Activated CD4-positive, alpha-beta T cell treated with anti-CD3 and anti-CD28 coated beads, Interleukin-2, amount 10 ng/mL, durations not matched to agents 7 days and 5 days (primary cell): Measurements from ENCODE around the gene SUPT20HL1. TPM values are rescaled to one million over a fixed set of nuclear protein-coding genes. Genes with fewer than 3 reads are reported as not detected.
A peak's percentile ranks its signal among the peaks of the same experiment; 100 is the strongest.

ENCODE experiments used
- CTCF ChIA-PET: fragments of 350-600 bp; sonication (Branson Sonifier 250); formaldehyde crosslinking; loops from one replicate; lab custom pipeline; 2021; ENCODE audit warnings: antibody characterized with exemption; lab: Charles Lee
- POLR2A ChIA-PET: fragments of 350-600 bp; sonication (Branson Sonifier 250); formaldehyde crosslinking; loops from one replicate; lab custom pipeline; 2021; ENCODE audit warnings: antibody characterized with exemption; lab: Charles Lee
- DNase-seq: peaks from one replicate; pipeline ENCODE4 v3.0.0-alpha.2; 2020
- H3K27ac Mint-ChIP-seq: one replicate; pipeline ENCODE4 v1.8.0; 2021; ENCODE audit warnings: mild to moderate bottlenecking, moderate library complexity, mixed read lengths
- H3K27me3 Mint-ChIP-seq: one replicate; pipeline ENCODE4 v1.8.0; 2021; ENCODE audit warnings: mixed read lengths
- H3K36me3 Mint-ChIP-seq: one replicate; pipeline ENCODE4 v1.8.0; 2021; ENCODE audit warnings: low read depth, mixed read lengths
- H3K4me1 Mint-ChIP-seq: one replicate; pipeline ENCODE4 v1.8.0; 2021; ENCODE audit warnings: mixed read lengths
- H3K4me3 Mint-ChIP-seq: one replicate; pipeline ENCODE4 v1.8.0; 2021; ENCODE audit warnings: mild to moderate bottlenecking, moderate library complexity, mixed read lengths
- H3K9me3 Mint-ChIP-seq: one replicate; pipeline ENCODE4 v1.8.0; 2021; ENCODE audit warnings: mixed read lengths
- total RNA-seq, 2 experiments: library from RNA; stranded (reverse); gene quantifications; one replicate each; pipeline ENCODE4 v1.2.3, GENCODE V29; 2021

SUPT20HL1 gene
- total RNA-seq, 2 experiments from 2014 or later = not detected

GRCh38 chrX:24391389-24391788 is 30.9 kb downstream of the SUPT20HL1 start:
- POLR2A ChIA-PET = no interaction called here
- Mint-ChIP-seq H3K4me1 (peaks cover 5% of the 10 kb centered on the region), H3K9me3 (no peaks in the 10 kb centered on the region), H3K27ac (no peak overlapping the region), H3K4me3 (no peak overlapping the region), H3K36me3 (no peaks in the 10 kb centered on the region), H3K27me3 (peaks cover 6% of the 10 kb centered on the region)
- CTCF ChIA-PET = no interaction called here
- DNase-seq = no peak

- POLR2A ChIA-PET = no interaction called here
- peaks cover 5% of the 10 kb centered on the region for H3K4me1 Mint-ChIP-seq
- CTCF ChIA-PET = no interaction called here
- DNase-seq = no peak
- H3K27me3 Mint-ChIP-seq = peaks cover 6% of the 10 kb centered on the region
- H3K9me3 Mint-ChIP-seq = no peaks in the 10 kb centered on the region
- no peaks in the 10 kb centered on the region for H3K36me3 Mint-ChIP-seq
- H3K4me3 Mint-ChIP-seq = no peak overlapping the region
- no peak overlapping the region for H3K27ac Mint-ChIP-seq
Measured at GRCh38 chrX:24391843-24392242, 31.4 kb downstream of the SUPT20HL1 start.

GRCh38 chrX:24392709-24393108 is 32.3 kb downstream of the SUPT20HL1 start:
- Mint-ChIP-seq H3K27ac (no peak overlapping the region), H3K27me3 (peaks cover 1% of the 10 kb centered on the region)
- CTCF ChIA-PET = interaction anchor here (0.7 kb wide), 1 partner anchor 89 kb away, joined by 3 read pairs; no protein-coding TSS in a partner anchor

GRCh38 chrX:24395775-24396174 is 35.3 kb downstream of the SUPT20HL1 start:
- DNase-seq = peak; percentile 58
- POLR2A ChIA-PET = interaction anchor here (0.6 kb wide), 1 partner anchor 111 kb away, joined by 5 read pairs; no protein-coding TSS in a partner anchor
- H3K4me1 Mint-ChIP-seq = peaks cover 5% of the 10 kb centered on the region
- H3K36me3 Mint-ChIP-seq = no peaks in the 10 kb centered on the region
- no peak overlapping the region for H3K27ac Mint-ChIP-seq
- no peaks in the 10 kb centered on the region for H3K9me3 Mint-ChIP-seq
- CTCF ChIA-PET = interaction anchor here (0.9 to 3.0 kb wide), 7 partner anchors 10 to 166 kb away, joined by 3 to 21 read pairs (median 4); no protein-coding TSS in a partner anchor
- H3K27me3 Mint-ChIP-seq = peaks cover 1% of the 10 kb centered on the region
- no peak overlapping the region for H3K4me3 Mint-ChIP-seq

More at GRCh38 chrX:24392709-24393108, 32.3 kb downstream of the SUPT20HL1 start:
- peaks cover 5% of the 10 kb centered on the region for H3K4me1 Mint-ChIP-seq
- no peaks in the 10 kb centered on the region for H3K9me3 Mint-ChIP-seq
- POLR2A ChIA-PET = no interaction called here
- H3K36me3 Mint-ChIP-seq = no peaks in the 10 kb centered on the region
- no peak for DNase-seq
- no peak overlapping the region for H3K4me3 Mint-ChIP-seq

- DNase-seq = no peak
- ChIA-PET POLR2A (interaction anchor here (0.6 kb wide), 1 partner anchor 110 kb away, joined by 5 read pairs; no protein-coding TSS in a partner anchor), CTCF (interaction anchor here (0.9 to 3.0 kb wide), 7 partner anchors 10 to 165 kb away, joined by 3 to 21 read pairs (median 4); no protein-coding TSS in a partner anchor)
- no peaks in the 10 kb centered on the region for H3K36me3 Mint-ChIP-seq
- no peak overlapping the region for H3K27ac Mint-ChIP-seq
- H3K4me3 Mint-ChIP-seq = no peak overlapping the region
- H3K9me3 Mint-ChIP-seq = no peaks in the 10 kb centered on the region
- peaks cover 5% of the 10 kb centered on the region for H3K4me1 Mint-ChIP-seq
- no peaks in the 10 kb centered on the region for H3K27me3 Mint-ChIP-seq
Measured at GRCh38 chrX:24396236-24396930, 35.9 kb downstream of the SUPT20HL1 start.

GRCh38 chrX:24396931-24397279 is 36.5 kb downstream of the SUPT20HL1 start:
- no peak overlapping the region for H3K27ac Mint-ChIP-seq
- H3K27me3 Mint-ChIP-seq = no peaks in the 10 kb centered on the region
- no peaks in the 10 kb centered on the region for H3K36me3 Mint-ChIP-seq
- peaks cover 5% of the 10 kb centered on the region for H3K4me1 Mint-ChIP-seq
- no peak overlapping the region for H3K4me3 Mint-ChIP-seq
- no peaks in the 10 kb centered on the region for H3K9me3 Mint-ChIP-seq
- CTCF ChIA-PET = interaction anchor here (0.7 to 3.0 kb wide), 5 partner anchors 9 to 164 kb away, joined by 3 to 21 read pairs (median 4); no protein-coding TSS in a partner anchor
- POLR2A ChIA-PET = no interaction called here
- no peak for DNase-seq

- ChIA-PET POLR2A (no interaction called here), CTCF (interaction anchor here (0.6 kb wide), 1 partner anchor 43 kb away, joined by 3 read pairs; no protein-coding TSS in a partner anchor)
- Mint-ChIP-seq H3K27me3 (no peaks in the 10 kb centered on the region), H3K36me3 (no peaks in the 10 kb centered on the region), H3K4me1 (peaks cover 4% of the 10 kb centered on the region), H3K4me3 (no peak overlapping the region), H3K27ac (no peak overlapping the region), H3K9me3 (no peaks in the 10 kb centered on the region)
- no peak for DNase-seq
Measured at GRCh38 chrX:24398766-24399165, 38.3 kb downstream of the SUPT20HL1 start.

- ChIA-PET CTCF (interaction anchor here (0.6 to 1.2 kb wide), 2 partner anchors 42 to 100 kb away, joined by 3 to 4 read pairs; no protein-coding TSS in a partner anchor), POLR2A (no interaction called here)
- Mint-ChIP-seq H3K9me3 (no peaks in the 10 kb centered on the region), H3K27me3 (peaks cover 5% of the 10 kb centered on the region), H3K4me3 (no peak overlapping the region), H3K36me3 (no peaks in the 10 kb centered on the region), H3K4me1 (peaks cover 4% of the 10 kb centered on the region), H3K27ac (no peak overlapping the region)
- DNase-seq = no peak
Measured at GRCh38 chrX:24399550-24399949, 39.1 kb downstream of the SUPT20HL1 start.

GRCh38 chrX:24405959-24406358 is 45.5 kb downstream of the SUPT20HL1 start:
- H3K36me3 Mint-ChIP-seq = no peaks in the 10 kb centered on the region
- no peaks in the 10 kb centered on the region for H3K9me3 Mint-ChIP-seq
- peaks cover 5% of the 10 kb centered on the region for H3K27me3 Mint-ChIP-seq
- no peak overlapping the region for H3K27ac Mint-ChIP-seq
- no peak overlapping the region for H3K4me3 Mint-ChIP-seq
- no peak for DNase-seq
- CTCF ChIA-PET = interaction anchor here (1.3 to 1.4 kb wide), 2 partner anchors 10 to 94 kb away, joined by 3 to 6 read pairs; no protein-coding TSS in a partner anchor
- POLR2A ChIA-PET = no interaction called here
- no peaks in the 10 kb centered on the region for H3K4me1 Mint-ChIP-seq

Other genes with a start within 250 kb of the SUPT20HL1 start
- 10 to 100 TPM; 44.6 to 46.0 TPM for gene ZFX, start 210.9 kb upstream of the SUPT20HL1 start, total RNA-seq
- not detected for gene SUPT20HL2, start 46.6 kb upstream of the SUPT20HL1 start, total RNA-seq
- 10 to 100 TPM; 28.2 to 31.4 TPM for gene PDK3, start 104.6 kb downstream of the SUPT20HL1 start, total RNA-seq